Measurements from ENCODE around the gene EPPIN.

- TF ChIP-seq CTCF (conservative IDR thresholded peaks at IDR 0.05 in 1 of 2, IDR thresholded peaks at IDR 0.05 in 1 of 2; ENCODE audit: low read depth in 1 of 2, low read length in 2 of 2): no peak
- no peak for TF ChIP-seq EZH2 (IDR thresholded peaks at IDR 0.05; ENCODE audit: low read length, missing control alignments)
Observed at GRCh38 chr20:45497971-45498494, 49.2 kb downstream of the EPPIN start.

All from fibroblast of lung (primary cell).